ENCODE data around the gene GK2.

Gene GK2

DNA sequence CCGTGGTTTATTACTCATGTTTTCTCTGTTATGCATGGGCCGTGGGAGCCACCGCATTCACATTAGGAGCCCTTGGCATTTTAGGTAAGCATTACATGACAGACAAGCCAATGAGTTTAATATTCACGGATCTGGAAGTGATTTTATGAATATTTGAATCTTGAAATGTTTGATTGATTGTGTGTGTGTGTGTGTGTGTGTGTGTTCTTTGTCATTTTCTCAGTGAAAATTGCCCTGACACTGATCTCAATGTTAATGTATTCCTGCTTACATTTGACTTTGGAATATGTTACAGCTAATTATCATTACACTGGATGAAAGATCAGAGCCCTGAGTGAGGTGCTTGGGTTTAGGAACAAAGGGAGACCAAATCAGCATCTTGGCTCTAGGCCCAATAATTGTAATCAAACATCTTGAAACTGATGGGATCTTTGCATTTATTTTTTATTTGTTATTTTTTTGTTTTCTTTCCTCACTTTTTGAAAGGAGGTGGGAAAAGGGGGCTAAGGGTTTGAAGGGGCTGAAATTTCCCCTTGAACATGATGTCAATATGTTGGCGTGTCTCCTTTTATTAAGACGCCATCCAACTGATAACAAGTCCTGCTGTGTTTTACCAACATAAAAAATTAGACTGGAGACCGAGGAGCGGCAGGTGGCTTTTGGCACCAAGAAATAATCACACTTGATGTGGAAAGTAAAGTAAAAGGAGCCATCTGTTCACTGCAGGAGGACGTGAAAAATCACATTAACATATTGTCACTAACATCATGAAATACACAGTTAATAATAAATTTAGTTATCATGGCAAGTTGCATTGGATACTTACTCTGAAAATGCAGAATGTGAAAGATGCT is 5.2 kb upstream of the GK2 start:
- TF ChIP-seq CTCF (conservative IDR thresholded peaks at IDR 0.05; ENCODE audit: low read depth, low read length): no peak
- no peak overlapping the region for H3K4me3 ChIP-seq (ENCODE audit: low read depth, low read length)
- no peak for DNase-seq (ENCODE audit: low read depth)

DNA sequence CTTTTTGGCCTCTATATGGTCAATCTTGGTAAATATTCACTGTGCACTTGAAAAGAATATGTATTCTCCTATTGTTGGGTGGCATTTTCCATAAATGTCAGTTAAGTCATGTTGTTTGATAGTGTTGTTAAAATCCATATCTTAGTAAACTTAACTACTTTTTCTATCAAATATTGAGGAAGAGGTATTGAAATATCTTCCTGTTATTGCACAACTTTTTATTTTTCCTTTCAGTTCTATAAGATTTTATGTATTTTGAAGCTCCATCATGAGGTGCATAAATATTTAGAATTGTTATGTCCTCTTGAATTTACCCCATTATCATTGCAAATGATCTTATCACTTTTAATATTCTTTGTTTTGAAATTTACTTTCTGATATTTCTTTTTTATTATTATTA is 3.4 kb downstream of the GK2 start:
- no peak for TF ChIP-seq CTCF (conservative IDR thresholded peaks at IDR 0.05; ENCODE audit: low read depth, low read length)
- DNase-seq (ENCODE audit: low read depth): no peak
- no peak overlapping the region for H3K4me3 ChIP-seq (ENCODE audit: low read depth, low read length)

GRCh38 chr4:79403356-79403755 is 4.7 kb downstream of the GK2 start:
- DNase-seq (ENCODE audit: low read depth): no peak
- no peak for TF ChIP-seq CTCF (conservative IDR thresholded peaks at IDR 0.05; ENCODE audit: low read depth, low read length)
- H3K4me3 ChIP-seq (ENCODE audit: low read depth, low read length): no peak overlapping the region

GRCh38 chr4:79402332-79402851 is 5.6 kb downstream of the GK2 start:
- no peak overlapping the region for H3K4me3 ChIP-seq (ENCODE audit: low read depth, low read length)
- no peak for TF ChIP-seq CTCF (conservative IDR thresholded peaks at IDR 0.05; ENCODE audit: low read depth, low read length)
- DNase-seq (ENCODE audit: low read depth): no peak

DNA sequence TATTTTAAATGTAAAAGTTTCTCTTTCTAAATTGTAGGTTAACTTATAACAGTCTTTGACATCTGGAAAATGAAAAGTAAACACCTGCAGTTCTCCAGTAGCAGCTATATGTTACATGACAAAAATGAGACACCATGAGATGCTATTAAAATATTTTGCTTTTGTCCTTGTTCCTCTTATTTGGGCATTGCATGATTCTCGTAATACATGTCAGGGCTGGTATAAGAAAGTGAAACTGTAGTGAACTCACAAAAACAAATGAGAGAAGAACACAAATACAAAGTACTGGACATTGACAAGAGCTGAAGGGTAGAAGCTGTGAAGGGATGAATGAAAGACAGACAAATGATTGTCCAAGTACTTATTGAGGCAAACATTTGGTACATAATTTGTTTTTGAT is 9.0 kb downstream of the GK2 start:
- H3K4me3 ChIP-seq (ENCODE audit: low read depth, low read length): no peak overlapping the region
- no peak for DNase-seq (ENCODE audit: low read depth)
- TF ChIP-seq CTCF (conservative IDR thresholded peaks at IDR 0.05; ENCODE audit: low read depth, low read length): no peak

GRCh38 chr4:79397951-79398350 is 10.1 kb downstream of the GK2 start:
- DNase-seq (ENCODE audit: low read depth): no peak
- no peak for TF ChIP-seq CTCF (conservative IDR thresholded peaks at IDR 0.05; ENCODE audit: low read depth, low read length)
- no peak overlapping the region for H3K4me3 ChIP-seq (ENCODE audit: low read depth, low read length)

- no peak for DNase-seq (ENCODE audit: low read depth)
- no peak for TF ChIP-seq CTCF (conservative IDR thresholded peaks at IDR 0.05; ENCODE audit: low read depth, low read length)
- H3K4me3 ChIP-seq (ENCODE audit: low read depth, low read length): no peak overlapping the region
Measured at GRCh38 chr4:79396794-79397193, 11.2 kb downstream of the GK2 start.

All from choroid plexus epithelial cell (primary cell).